Measurements from ENCODE around the gene STAB1.

The STAB1 gene

GRCh38 chr3:52502001-52502400 lies 6.9 kb downstream of the STAB1 start:
- H3K4me2 ChIP-seq (ENCODE audit: low read length), result no peak overlapping the region
- no peak overlapping the region for H3K27ac ChIP-seq (ENCODE audit: low read depth, low read length)
- H3K4me3 ChIP-seq (ENCODE audit: low read length), result no peak overlapping the region
- H3K36me3 ChIP-seq (ENCODE audit: control insufficient read depth, low read length), result no peaks in the 10 kb centered on the region
- TF ChIP-seq EZH2phosphoT487 (IDR thresholded peaks at IDR 0.05; ENCODE audit: borderline replicate concordance, low read length), result no peak
- no peak for TF ChIP-seq CTCF (IDR thresholded peaks at IDR 0.05; ENCODE audit: low read depth, low read length, poor library complexity, severe bottlenecking)
- no peaks in the 10 kb centered on the region for H4K20me1 ChIP-seq (ENCODE audit: control insufficient read depth, insufficient read depth, low read depth, low read length)
- H3K9me3 ChIP-seq (ENCODE audit: control insufficient read depth, insufficient read depth, low read length), result no peaks in the 10 kb centered on the region
- H3K4me1 ChIP-seq (ENCODE audit: control insufficient read depth, low read length), result no peaks in the 10 kb centered on the region
- no peaks in the 10 kb centered on the region for H3K79me2 ChIP-seq (ENCODE audit: control insufficient read depth, low read length)
- no peaks in the 10 kb centered on the region for H3F3A ChIP-seq (ENCODE audit: control insufficient read depth, insufficient read depth)
- no peaks in the 10 kb centered on the region for H3K9me2 ChIP-seq (replicated peaks; ENCODE audit: control insufficient read depth, low read length)
- H3K27me3 ChIP-seq (ENCODE audit: control insufficient read depth, low read length), result peaks cover 4% of the 10 kb centered on the region; the same call in 1 of the 2 replicates

GRCh38 chr3:52502808-52503350 lies 7.7 kb downstream of the STAB1 start:
- Histone ChIP-seq H3K4me3 (ENCODE audit: low read length) (no peak overlapping the region), H3K27me3 (ENCODE audit: control insufficient read depth, low read length) (peaks cover under 1% of the 10 kb centered on the region; the same call in 1 of the 2 replicates), H3K9me2 (replicated peaks; ENCODE audit: control insufficient read depth, low read length) (no peaks in the 10 kb centered on the region), H3K4me2 (ENCODE audit: low read length) (no peak overlapping the region), H3K9me3 (ENCODE audit: control insufficient read depth, insufficient read depth, low read length) (no peaks in the 10 kb centered on the region), H3K79me2 (ENCODE audit: control insufficient read depth, low read length) (no peaks in the 10 kb centered on the region), H3K27ac (ENCODE audit: low read depth, low read length) (no peak overlapping the region), H4K20me1 (ENCODE audit: control insufficient read depth, insufficient read depth, low read depth, low read length) (no peaks in the 10 kb centered on the region), H3K36me3 (ENCODE audit: control insufficient read depth, low read length) (no peaks in the 10 kb centered on the region), H3K4me1 (ENCODE audit: control insufficient read depth, low read length) (no peaks in the 10 kb centered on the region), H3F3A (ENCODE audit: control insufficient read depth, insufficient read depth) (no peaks in the 10 kb centered on the region)
- TF ChIP-seq CTCF (IDR thresholded peaks at IDR 0.05; ENCODE audit: low read depth, low read length, poor library complexity, severe bottlenecking) (no peak), EZH2phosphoT487 (IDR thresholded peaks at IDR 0.05; ENCODE audit: borderline replicate concordance, low read length) (no peak)

- TF ChIP-seq EZH2phosphoT487 (IDR thresholded peaks at IDR 0.05; ENCODE audit: borderline replicate concordance, low read length) (no peak), CTCF (IDR thresholded peaks at IDR 0.05; ENCODE audit: low read depth, low read length, poor library complexity, severe bottlenecking) (no peak)
- Histone ChIP-seq H3K9me3 (ENCODE audit: control insufficient read depth, insufficient read depth, low read length) (no peaks in the 10 kb centered on the region), H3K27me3 (ENCODE audit: control insufficient read depth, low read length) (no peaks in the 10 kb centered on the region; the same call in 1 of the 2 replicates), H4K20me1 (ENCODE audit: control insufficient read depth, insufficient read depth, low read depth, low read length) (no peaks in the 10 kb centered on the region), H3K4me1 (ENCODE audit: control insufficient read depth, low read length) (no peaks in the 10 kb centered on the region), H3K27ac (ENCODE audit: low read depth, low read length) (no peak overlapping the region), H3K79me2 (ENCODE audit: control insufficient read depth, low read length) (no peaks in the 10 kb centered on the region), H3K36me3 (ENCODE audit: control insufficient read depth, low read length) (no peaks in the 10 kb centered on the region), H3K4me3 (ENCODE audit: low read length) (no peak overlapping the region), H3K9me2 (replicated peaks; ENCODE audit: control insufficient read depth, low read length) (no peaks in the 10 kb centered on the region), H3K4me2 (ENCODE audit: low read length) (no peak overlapping the region), H3F3A (ENCODE audit: control insufficient read depth, insufficient read depth) (no peaks in the 10 kb centered on the region)
These were observed 8.8 kb downstream of the STAB1 start for GRCh38 chr3:52503788-52504424.
